T-cell (primary cell): ENCODE measurements around the gene PADI6. TPM values are rescaled to one million over a fixed set of nuclear protein-coding genes. Genes with fewer than 3 reads are reported as not detected.

ENCODE experiments used
- ATAC-seq, 4 experiments: fragments of 200-7000 bp in 3 of 4; fragments of 150-1000 bp in 1 of 4; cut with Tn5 transposase; replicated peaks in 1 of 4; 1 replicate in 3 of 4; 2 replicates in 1 of 4; pipeline ENCODE4 v1.10.0; 2021; ENCODE audit warnings: moderate library complexity in 3 of 4, mild to moderate bottlenecking in 2 of 4, moderate number of reproducible peaks in 1 of 4
- CTCF ChIA-PET, 2 donors: fragments of 300-600 bp; sonication (Branson Sonifier 250); formaldehyde crosslinking; loops; one replicate each; lab custom pipeline; 2022; ENCODE audit warnings: antibody characterized with exemption in 2 of 2; lab: Charles Lee
- POLR2A ChIA-PET, 2 donors: fragments of 300-600 bp; sonication (Branson Sonifier 250); formaldehyde crosslinking; loops; one replicate each; lab custom pipeline; 2022; ENCODE audit warnings: antibody characterized with exemption in 2 of 2; lab: Charles Lee
- DNase-seq, 35 experiments: peaks; one replicate each; pipeline versions ENCODE4 v3.0.0 to v3.0.0-alpha.2; 2013 to 2023
- H3K27ac ChIP-seq: one replicate; pipeline ENCODE4 v1.5.1; 2013; ENCODE audit warnings: low read length
- H3K27me3 ChIP-seq, 2 experiments: replicated peaks in 1 of 2; 1 replicate in 1 of 2; 2 replicates in 1 of 2; pipeline versions ENCODE4 v1.6.1 to v1.7.0; 2013; ENCODE audit warnings: low read length in 1 of 2, mixed read lengths in 1 of 2; ENCODE audit not compliant: control insufficient read depth in 2 of 2, insufficient read depth in 2 of 2; ENCODE audit errors: extremely low read depth in 1 of 2
- H3K36me3 ChIP-seq, 2 donors: 1 replicate in 1 of 2; 2 replicates in 1 of 2; pipeline versions ENCODE4 v1.6.1 to v1.7.0; 2013; ENCODE audit warnings: low read length in 1 of 2; ENCODE audit not compliant: control insufficient read depth in 2 of 2, insufficient read depth in 1 of 2; ENCODE audit errors: extremely low read depth in 1 of 2
- H3K4me1 ChIP-seq, 2 experiments: 1 replicate in 1 of 2; 2 replicates in 1 of 2; pipeline versions ENCODE4 v1.6.1 to v1.7.0; 2013; ENCODE audit warnings: low read length in 2 of 2, mixed read lengths in 1 of 2; ENCODE audit not compliant: insufficient read depth in 2 of 2, control insufficient read depth in 1 of 2; ENCODE audit errors: extremely low read depth in 1 of 2
- H3K4me3 ChIP-seq, 2 donors: 1 replicate in 1 of 2; 2 replicates in 1 of 2; pipeline versions ENCODE4 v1.5.1 to v1.7.0; 2013; ENCODE audit warnings: mild to moderate bottlenecking in 2 of 2, low read length in 1 of 2, moderate library complexity in 1 of 2; ENCODE audit not compliant: control insufficient read depth in 1 of 2; ENCODE audit errors: extremely low read depth in 1 of 2
- H3K9me3 ChIP-seq: 2 replicates; pipeline ENCODE4 v1.7.0; 2013
- H3K27ac Mint-ChIP-seq, 2 donors: one replicate each; pipeline ENCODE4 v1.8.0; 2020 to 2021; ENCODE audit warnings: mild to moderate bottlenecking in 2 of 2, mixed read lengths in 2 of 2
- H3K27me3 Mint-ChIP-seq, 2 donors: one replicate each; pipeline ENCODE4 v1.8.0; 2021 to 2022; ENCODE audit warnings: mixed read lengths in 2 of 2
- H3K36me3 Mint-ChIP-seq: one replicate; pipeline ENCODE4 v1.8.0; 2021; ENCODE audit warnings: mixed read lengths
- H3K4me1 Mint-ChIP-seq, 3 donors: one replicate each; pipeline ENCODE4 v1.8.0; 2020 to 2022; ENCODE audit warnings: mixed read lengths in 3 of 3, mild to moderate bottlenecking in 1 of 3
- H3K4me3 Mint-ChIP-seq, 3 donors: one replicate each; pipeline ENCODE4 v1.8.0; 2020 to 2022; ENCODE audit warnings: mild to moderate bottlenecking in 3 of 3, mixed read lengths in 3 of 3, moderate library complexity in 3 of 3
- H3K9me3 Mint-ChIP-seq, 3 donors: one replicate each; pipeline ENCODE4 v1.8.0; 2020 to 2022; ENCODE audit warnings: mixed read lengths in 3 of 3
- WGBS: methylation state at CpG from one replicate; pipeline ENCODE4 v1.1.5; 2013; ENCODE audit warnings: missing lambda C conversion rate; ENCODE audit not compliant: insufficient coverage; 5-methylcytosine and 5-hydroxymethylcytosine counted together
- total RNA-seq, 35 experiments: library from RNA in 6 of 35; stranded (reverse) in 6 of 35; fragments of 120-200 nt in 1 of 35; gene quantifications; one replicate each; pipeline versions ENCODE4 v1.2.1 to v1.2.4 and lab custom pipeline; 2013 to 2026

Gene PADI6
- total RNA-seq, 5 donors from 2014 or later (not counting 1 experiment from before 2014, with no cell fraction given) = not detected

GRCh38 chr1:17434016-17434415 lies 62.0 kb downstream of the PADI6 start:
- Histone ChIP-seq H3K4me1 (peaks cover 10 to 38% of the 10 kb centered on the region in 2 experiments), H3K27me3 (no peaks in the 10 kb centered on the region), H3K9me3 (no peaks in the 10 kb centered on the region), H3K27ac (no peak overlapping the region), H3K36me3 (peaks cover 9 to 21% of the 10 kb centered on the region in 2 donors), H3K4me3 (no peak overlapping the region)
- H3K36me3 Mint-ChIP-seq = peaks cover 13% of the 10 kb centered on the region
- peak overlapping the region in 1 of 3 donors; percentile 1 for H3K4me3 Mint-ChIP-seq
- ChIA-PET POLR2A (no interaction called here), CTCF (no interaction called here)
- ATAC-seq (no peak), DNase-seq (no peak)
- no peaks in the 10 kb centered on the region for H3K27me3 Mint-ChIP-seq
- H3K27ac Mint-ChIP-seq = peak overlapping the region in 1 of 2 donors; percentile 77
- no peaks in the 10 kb centered on the region for H3K9me3 Mint-ChIP-seq
- H3K4me1 Mint-ChIP-seq = peaks cover 54 to 59% (median 59%) of the 10 kb centered on the region in 3 donors
- 100% methylated on average over 1 of the region's 3 CpGs for WGBS

- Mint-ChIP-seq H3K27me3 (no peaks in the 10 kb centered on the region), H3K27ac (peak overlapping the region in 1 of 2 donors; percentile 61), H3K4me1 (peaks cover 52 to 57% (median 53%) of the 10 kb centered on the region in 3 donors), H3K4me3 (peak overlapping the region in 1 of 3 donors; percentile 1), H3K36me3 (peaks cover 8% of the 10 kb centered on the region), H3K9me3 (no peaks in the 10 kb centered on the region)
- Histone ChIP-seq H3K4me1 (peaks cover 10 to 38% of the 10 kb centered on the region in 2 experiments), H3K27me3 (no peaks in the 10 kb centered on the region), H3K27ac (no peak overlapping the region), H3K4me3 (no peak overlapping the region), H3K36me3 (peaks cover 9 to 19% of the 10 kb centered on the region in 2 donors), H3K9me3 (no peaks in the 10 kb centered on the region)
- ATAC-seq (no peak), DNase-seq (no peak)
- WGBS = 57% methylated on average over 2 of the region's 9 CpGs
- POLR2A ChIA-PET = no interaction called here
- CTCF ChIA-PET = no interaction called here
These were observed 62.6 kb downstream of the PADI6 start for GRCh38 chr1:17434601-17435000.

- CTCF ChIA-PET = interaction anchor here (0.5 to 0.7 kb wide), 3 partner anchors 41 to 60 kb away, joined by 4 to 5 read pairs (median 4); no protein-coding TSS in a partner anchor
- peaks cover 9 to 14% of the 10 kb centered on the region in 2 donors for H3K36me3 ChIP-seq
- H3K27ac Mint-ChIP-seq = peak overlapping the region; percentile 80 to 89
These were observed 64.6 kb downstream of the PADI6 start for GRCh38 chr1:17436380-17437174.

GRCh38 chr1:17437260-17437579 lies 65.2 kb downstream of the PADI6 start:
- Histone ChIP-seq H3K36me3 (peaks cover 8 to 14% of the 10 kb centered on the region in 2 donors), H3K4me1 (peaks cover 15 to 46% of the 10 kb centered on the region in 2 experiments), H3K27ac (peak overlapping the region; percentile 78), H3K27me3 (peaks cover 0 to 1% of the 10 kb centered on the region in 2 experiments), H3K9me3 (no peaks in the 10 kb centered on the region), H3K4me3 (peak overlapping the region; percentile 53 to 59)
- POLR2A ChIA-PET = no interaction called here
- DNase-seq (peak in 1 of 35 experiments; percentile 40), ATAC-seq (no peak)
- H3K27me3 Mint-ChIP-seq = no peaks in the 10 kb centered on the region
- no peaks in the 10 kb centered on the region for H3K9me3 Mint-ChIP-seq
- 0% methylated on average over 7 of the region's 9 CpGs for WGBS
- H3K27ac Mint-ChIP-seq = peak overlapping the region; percentile 80 to 89
- H3K4me1 Mint-ChIP-seq = peaks cover 51 to 63% (median 56%) of the 10 kb centered on the region in 3 donors
- H3K36me3 Mint-ChIP-seq = peaks cover 3% of the 10 kb centered on the region
- CTCF ChIA-PET = no interaction called here
- H3K4me3 Mint-ChIP-seq = peak overlapping the region; percentile 71 to 76 (median 75)

More at GRCh38 chr1:17436380-17437174, 64.6 kb downstream of the PADI6 start:
- DNase-seq (no peak), ATAC-seq (no peak)
- H3K27ac ChIP-seq = peak overlapping the region; percentile 78
- Mint-ChIP-seq H3K4me3 (peak overlapping the region; percentile 71 to 76 (median 75)), H3K36me3 (peaks cover 3% of the 10 kb centered on the region), H3K4me1 (peaks cover 54 to 68% (median 60%) of the 10 kb centered on the region in 3 donors), H3K9me3 (no peaks in the 10 kb centered on the region), H3K27me3 (no peaks in the 10 kb centered on the region)
- POLR2A ChIA-PET = no interaction called here
- no peaks in the 10 kb centered on the region for H3K9me3 ChIP-seq
- H3K27me3 ChIP-seq = no peaks in the 10 kb centered on the region
- WGBS = 77% methylated on average over 10 of the region's 13 CpGs
- H3K4me3 ChIP-seq = peak overlapping the region; percentile 53 to 59
- H3K4me1 ChIP-seq = peaks cover 15 to 48% of the 10 kb centered on the region in 2 experiments

- peaks cover 46 to 58% (median 54%) of the 10 kb centered on the region in 3 donors for H3K4me1 Mint-ChIP-seq
- H3K27me3 Mint-ChIP-seq = no peaks in the 10 kb centered on the region
- peak overlapping the region; percentile 78 for H3K27ac ChIP-seq
- WGBS = under 1% methylated on average over 105 of the region's 115 CpGs
- peak overlapping the region; percentile 53 to 59 for H3K4me3 ChIP-seq
- POLR2A ChIA-PET = no interaction called here
- peaks cover 5 to 9% of the 10 kb centered on the region in 2 donors for H3K36me3 ChIP-seq
- peaks cover 0 to 5% of the 10 kb centered on the region in 2 experiments for H3K27me3 ChIP-seq
- CTCF ChIA-PET = no interaction called here
- H3K9me3 Mint-ChIP-seq = no peaks in the 10 kb centered on the region
- no peaks in the 10 kb centered on the region for H3K9me3 ChIP-seq
- peaks cover 15 to 41% of the 10 kb centered on the region in 2 experiments for H3K4me1 ChIP-seq
- H3K4me3 Mint-ChIP-seq = peak overlapping the region; percentile 75 to 97 (median 76)
- ATAC-seq (peak; percentile 32 to 52 (median 47)), DNase-seq (peak in 28 of 35 experiments; percentile 15 to 78 (median 36))
- H3K36me3 Mint-ChIP-seq = peaks cover 3% of the 10 kb centered on the region
- peak overlapping the region; percentile 80 to 89 for H3K27ac Mint-ChIP-seq
These were observed 65.8 kb downstream of the PADI6 start for GRCh38 chr1:17437580-17438317.
